ENCODE data around the gene BTBD9.

DNA sequence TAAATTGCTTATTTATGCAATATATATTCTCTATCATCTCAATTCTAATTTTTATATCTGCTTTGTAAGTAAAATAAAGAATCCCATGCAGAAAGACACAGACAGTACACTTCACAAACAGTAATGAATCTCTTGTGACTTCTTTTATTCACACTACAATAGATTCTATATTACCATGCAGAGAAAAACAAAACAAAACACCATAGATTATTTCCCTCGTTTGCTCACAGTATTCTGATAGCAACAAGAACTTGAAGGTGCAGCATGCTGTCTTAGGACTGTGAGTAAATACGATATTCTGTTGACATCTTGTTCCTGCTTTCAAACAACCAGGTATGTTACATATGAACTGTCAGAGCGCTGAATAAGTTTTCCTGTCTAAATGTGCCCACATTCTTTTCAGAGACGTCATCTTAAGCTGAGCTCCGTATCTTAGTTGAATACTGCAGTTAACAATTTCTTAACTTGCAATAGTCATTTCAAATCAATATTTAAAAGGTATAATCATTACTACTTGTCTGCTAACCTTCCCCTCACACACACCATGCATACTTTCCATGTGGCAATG is 140.1 kb downstream of the BTBD9 start:
- TF ChIP-seq, protein P1, sequence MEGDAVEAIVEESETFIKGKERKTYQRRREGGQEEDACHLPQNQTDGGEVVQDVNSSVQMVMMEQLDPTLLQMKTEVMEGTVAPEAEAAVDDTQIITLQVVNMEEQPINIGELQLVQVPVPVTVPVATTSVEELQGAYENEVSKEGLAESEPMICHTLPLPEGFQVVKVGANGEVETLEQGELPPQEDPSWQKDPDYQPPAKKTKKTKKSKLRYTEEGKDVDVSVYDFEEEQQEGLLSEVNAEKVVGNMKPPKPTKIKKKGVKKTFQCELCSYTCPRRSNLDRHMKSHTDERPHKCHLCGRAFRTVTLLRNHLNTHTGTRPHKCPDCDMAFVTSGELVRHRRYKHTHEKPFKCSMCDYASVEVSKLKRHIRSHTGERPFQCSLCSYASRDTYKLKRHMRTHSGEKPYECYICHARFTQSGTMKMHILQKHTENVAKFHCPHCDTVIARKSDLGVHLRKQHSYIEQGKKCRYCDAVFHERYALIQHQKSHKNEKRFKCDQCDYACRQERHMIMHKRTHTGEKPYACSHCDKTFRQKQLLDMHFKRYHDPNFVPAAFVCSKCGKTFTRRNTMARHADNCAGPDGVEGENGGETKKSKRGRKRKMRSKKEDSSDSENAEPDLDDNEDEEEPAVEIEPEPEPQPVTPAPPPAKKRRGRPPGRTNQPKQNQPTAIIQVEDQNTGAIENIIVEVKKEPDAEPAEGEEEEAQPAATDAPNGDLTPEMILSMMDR (IDR thresholded peaks at IDR 0.05), result no peak
- TF ChIP-seq POLR2A (IDR thresholded peaks at IDR 0.05), result no peak
